ENCODE measurements around the gene F2. TPM values are rescaled to one million over a fixed set of nuclear protein-coding genes. Genes with fewer than 3 reads are reported as not detected.

Gene F2
- total RNA-seq, 1 experiment from 2014 or later = 0.47 TPM

GRCh38 chr11:46724088-46724487, 5.1 kb downstream of the F2 start:
- Histone ChIP-seq H2AFZ (ENCODE audit: low read depth, low read length, poor library complexity, severe bottlenecking) (no peak overlapping the region), H3K79me2 (ENCODE audit: insufficient read depth, low read length) (no peaks in the 10 kb centered on the region), H3K9me3 (ENCODE audit: control insufficient read depth in 1 of 2, insufficient read depth in 1 of 2, low read depth in 1 of 2, low read length in 2 of 2) (no peaks in the 10 kb centered on the region), H4K20me1 (ENCODE audit: insufficient read depth) (no peaks in the 10 kb centered on the region), H3K4me1 (ENCODE audit: control insufficient read depth in 1 of 2, insufficient read depth in 2 of 2, low read length in 2 of 2) (no peaks in the 10 kb centered on the region), H3K9ac (ENCODE audit: low read length) (no peak overlapping the region), H3K27me3 (ENCODE audit: insufficient read depth, low read length) (no peaks in the 10 kb centered on the region), H3K27ac (ENCODE audit: low read depth, low read length) (no peak overlapping the region), H3K4me2 (ENCODE audit: low read length) (no peak overlapping the region), H3K9me2 (ENCODE audit: insufficient read depth) (no peaks in the 10 kb centered on the region), H3K36me3 (ENCODE audit: control insufficient read depth in 1 of 2, insufficient read depth in 2 of 2, low read length in 2 of 2) (no peaks in the 10 kb centered on the region), H3K4me3 (replicated peaks in 1 of 2; ENCODE audit: low read depth in 1 of 2, low read length in 2 of 2) (no peak overlapping the region)
- ChIA-PET CTCF (no interaction called here), POLR2A (no interaction called here), RAD21 (ENCODE audit: low non-redundant PET in 1 of 2, low total read pairs in 2 of 2, uncharacterized antibody in 2 of 2, unreplicated experiment in 2 of 2) (no interaction called here)
- DNase-seq (ENCODE audit: low read depth, low spot score) (no peak), ATAC-seq (no peak)
- intact Hi-C loops (cut with micrococcal nuclease) = no loop called here
- no TSS peak for BruUV-seq (replicated peaks)
- TF ChIP-seq ZBTB33 (IDR thresholded peaks at IDR 0.05; ENCODE audit: extremely low read depth, insufficient replicate concordance, low read length) = no peak
- TF ChIP-seq ATF3 (IDR thresholded peaks at IDR 0.05) = no peak
- TF ChIP-seq EZH2phosphoT487 (IDR thresholded peaks at IDR 0.05; ENCODE audit: borderline replicate concordance) = no peak
- no peak for TF ChIP-seq ELF1 (IDR thresholded peaks at IDR 0.05; ENCODE audit: borderline replicate concordance, low read depth)
- TF ChIP-seq MAX (IDR thresholded peaks at IDR 0.05) = no peak
- TF ChIP-seq SRF (IDR thresholded peaks at IDR 0.05; ENCODE audit: low read depth) = no peak
- no peak for TF ChIP-seq FOSL1 (IDR thresholded peaks at IDR 0.05; ENCODE audit: low read depth)
- TF ChIP-seq EZH2 (IDR thresholded peaks at IDR 0.05) = no peak
- no peak for TF ChIP-seq REST (IDR thresholded peaks at IDR 0.05; ENCODE audit: low read depth)
- no peak for TF ChIP-seq POLR2A (IDR thresholded peaks at IDR 0.05; ENCODE audit: borderline replicate concordance, extremely low read depth, insufficient read depth, insufficient read length)
